ENCODE data around the gene PNMA8A.
"Not testable (repeated sequence)": the region's sequence is repeated elsewhere in the genome, so short reads cannot be mapped to it uniquely, and the experiment has no call there.

The PNMA8A gene

DNA sequence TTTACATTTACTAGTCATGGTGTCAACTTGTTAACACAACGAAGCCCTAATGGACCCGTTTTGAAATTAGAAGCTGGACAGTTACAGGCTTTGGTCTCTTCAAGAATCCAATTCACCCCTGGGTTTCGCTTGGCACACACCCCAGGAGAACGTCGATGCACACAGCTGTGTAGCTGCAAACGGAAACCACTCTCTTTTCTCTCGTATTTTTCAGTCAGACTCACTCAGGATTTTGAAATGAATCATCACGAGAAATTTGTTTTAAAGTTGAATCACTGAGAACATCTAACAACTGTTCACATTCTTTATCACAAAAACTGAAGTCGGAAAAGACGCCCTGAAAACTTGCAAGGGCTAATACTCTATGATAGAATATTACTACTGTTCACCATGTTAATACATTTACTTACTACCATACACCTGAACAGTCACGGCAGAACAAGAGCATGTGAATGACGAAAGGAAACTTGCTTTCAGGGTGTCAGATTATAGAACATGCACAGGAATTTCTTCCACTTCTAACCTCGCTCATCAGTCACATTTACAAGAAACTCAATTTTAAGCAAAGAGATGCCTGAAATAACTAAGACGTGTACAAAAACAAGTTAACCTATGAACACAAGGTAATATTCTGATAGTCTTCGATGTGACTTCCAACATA, 4.7 kb downstream of the PNMA8A start:
- DNase-seq (ENCODE audit: low spot score), result no peak

DNA sequence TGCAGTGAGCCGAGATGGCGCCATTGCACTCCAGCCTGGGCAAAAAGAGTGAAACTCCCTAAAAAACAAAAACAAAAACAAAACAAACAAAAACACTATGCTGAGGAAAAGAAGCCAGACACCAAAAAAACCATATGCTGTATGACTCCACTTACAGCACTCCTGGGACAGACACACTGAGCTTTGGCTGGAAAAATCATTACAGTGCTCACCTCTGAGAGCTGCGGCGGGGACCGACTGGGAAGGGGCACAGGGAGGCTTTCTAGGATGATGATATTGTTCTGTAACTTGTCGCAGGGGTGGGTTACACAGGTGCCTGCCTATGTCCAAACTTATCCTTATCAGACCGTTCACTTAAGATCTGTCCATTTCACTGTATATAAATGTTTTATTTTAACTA, 7.8 kb downstream of the PNMA8A start:
- DNase-seq (ENCODE audit: low spot score), result no peak

DNA sequence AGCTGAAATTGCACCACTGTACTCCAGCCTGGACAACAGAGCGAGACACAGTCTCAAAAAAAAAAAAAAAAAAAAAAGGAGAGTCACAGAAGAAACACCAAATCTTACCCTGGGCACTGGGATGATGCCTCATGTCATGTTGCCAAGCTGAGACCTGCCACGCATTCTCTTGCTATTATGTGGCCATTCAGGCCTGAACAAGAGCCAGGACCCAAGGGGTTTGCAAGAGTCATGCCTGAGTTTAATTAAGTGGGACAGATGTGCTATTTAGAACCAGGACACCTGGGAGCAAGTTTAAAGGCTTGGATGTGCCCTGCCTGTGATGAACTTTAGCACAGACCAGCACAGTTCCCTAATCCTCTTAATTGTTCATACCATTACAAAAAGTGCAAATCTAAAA, 9.8 kb downstream of the PNMA8A start:
- no peak for DNase-seq (ENCODE audit: low spot score)

DNA sequence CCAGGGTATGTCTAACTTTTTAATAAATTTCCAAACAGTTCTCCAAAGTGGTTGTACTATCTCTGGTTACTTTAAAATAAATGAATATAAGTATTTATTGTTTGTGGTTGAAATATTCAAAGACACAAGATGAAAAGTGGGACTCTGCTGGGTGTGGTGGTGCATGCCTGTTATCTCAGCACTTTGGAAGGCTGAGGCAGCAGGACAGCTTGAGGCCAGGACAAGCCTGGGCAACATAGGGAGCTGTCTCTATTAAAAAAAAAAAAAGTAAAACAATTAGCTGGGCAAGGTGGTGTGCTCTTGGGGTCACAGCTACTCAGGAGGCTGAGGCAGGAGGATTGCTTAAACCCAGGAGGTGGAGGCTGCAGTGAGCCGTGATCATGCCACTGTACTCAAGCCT, 10.4 kb downstream of the PNMA8A start:
- no peak for DNase-seq (ENCODE audit: low spot score)

DNA sequence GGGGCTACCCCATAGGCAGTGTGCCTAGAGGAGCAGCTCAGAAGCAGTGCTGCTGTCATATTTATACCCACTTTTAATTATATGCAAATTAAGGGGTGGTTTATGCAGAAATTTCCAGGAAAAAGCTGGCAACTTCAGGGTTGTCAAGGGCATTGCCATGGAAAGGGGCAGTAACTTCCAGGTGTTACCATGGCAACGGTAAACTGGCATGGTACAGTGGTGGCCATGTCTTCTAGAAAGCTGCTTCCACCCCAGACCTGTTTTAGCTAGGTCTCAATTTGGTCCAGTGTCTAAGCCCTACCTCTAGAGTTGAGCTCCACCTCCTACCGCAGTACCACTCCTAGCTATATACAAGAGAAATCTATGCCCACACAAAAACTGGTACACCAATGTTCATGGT, 11.3 kb downstream of the PNMA8A start:
- no peak for DNase-seq (ENCODE audit: low spot score)

DNA sequence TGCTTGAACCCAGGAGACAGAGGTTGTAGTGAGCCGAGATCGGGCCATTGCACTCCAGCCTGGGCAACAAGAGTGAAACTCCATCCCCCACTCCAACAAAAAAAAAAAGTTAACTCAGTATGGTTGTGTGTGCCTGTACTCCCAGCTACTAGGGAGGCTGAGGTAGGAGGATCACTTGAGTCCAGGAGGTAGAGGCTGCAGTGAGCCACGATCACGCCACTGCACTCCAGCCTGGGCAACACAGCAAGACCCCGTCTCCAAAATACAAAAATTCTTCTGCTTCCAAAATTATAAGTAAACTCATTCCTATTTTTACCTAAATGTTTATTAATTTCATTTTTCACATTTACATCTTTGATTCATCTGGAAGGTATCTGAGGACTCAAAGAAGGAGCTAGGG, 14.4 kb downstream of the PNMA8A start:
- no peak for DNase-seq (ENCODE audit: low spot score)

DNA sequence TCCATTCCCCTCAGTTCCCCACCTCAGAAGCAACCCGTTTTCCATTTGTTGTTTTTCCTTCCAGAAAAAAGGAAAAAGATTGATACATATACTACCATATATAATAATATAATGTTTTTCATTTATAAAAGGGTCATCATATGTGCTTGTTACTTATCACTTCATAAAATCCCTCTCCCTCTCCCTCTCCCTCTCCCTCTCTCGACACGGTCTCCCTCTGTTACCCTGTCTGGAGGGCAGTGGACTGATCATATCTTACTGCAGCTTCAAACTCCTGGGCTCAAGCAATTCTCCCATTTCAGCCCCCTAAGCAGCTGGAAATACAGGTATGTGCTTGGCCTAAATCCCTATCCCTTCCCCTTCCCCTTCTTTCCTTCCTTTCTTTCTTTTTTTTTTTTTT, 17.1 kb downstream of the PNMA8A start:
- DNase-seq (ENCODE audit: low spot score), result no peak

DNA sequence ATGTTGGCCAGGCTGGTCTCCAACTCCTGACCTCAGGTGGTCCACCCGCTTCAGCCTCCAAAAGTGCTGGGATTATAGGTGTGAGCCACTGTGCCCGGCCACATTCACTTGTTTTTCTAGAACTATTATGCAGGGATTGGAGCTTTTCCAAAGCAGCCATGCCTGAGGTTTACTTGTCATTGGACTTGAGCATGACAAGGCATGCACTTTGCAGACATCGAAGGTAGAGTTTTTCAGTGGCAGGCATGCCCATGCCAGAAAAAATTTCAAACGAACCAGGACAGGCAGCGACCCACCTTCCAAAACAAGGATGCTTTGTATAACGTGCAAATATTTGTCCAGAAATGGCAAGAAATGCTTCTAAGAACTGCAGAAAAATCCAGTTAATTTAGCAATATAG, 17.7 kb downstream of the PNMA8A start:
- no peak for DNase-seq (ENCODE audit: low spot score)

DNA sequence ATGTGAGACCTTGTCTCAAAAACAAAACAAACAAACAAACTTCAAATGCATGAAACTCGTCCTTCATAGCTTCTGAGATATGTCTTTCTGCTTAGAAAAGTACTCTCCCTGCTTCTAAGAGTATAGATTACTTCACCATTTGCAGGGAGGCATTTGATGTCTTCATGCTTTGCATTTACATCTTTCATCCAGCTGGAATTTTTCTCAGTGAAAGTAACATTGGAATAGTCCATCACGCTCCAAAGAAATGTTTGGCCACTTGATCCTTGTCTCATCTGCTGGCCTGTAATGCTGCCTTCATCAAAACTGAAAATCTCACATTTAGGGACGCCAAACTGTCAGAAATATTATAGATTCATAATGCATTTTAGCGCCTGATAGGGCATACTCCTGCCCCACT, 19.2 kb downstream of the PNMA8A start:
- DNase-seq (ENCODE audit: low spot score), result no peak

DNA sequence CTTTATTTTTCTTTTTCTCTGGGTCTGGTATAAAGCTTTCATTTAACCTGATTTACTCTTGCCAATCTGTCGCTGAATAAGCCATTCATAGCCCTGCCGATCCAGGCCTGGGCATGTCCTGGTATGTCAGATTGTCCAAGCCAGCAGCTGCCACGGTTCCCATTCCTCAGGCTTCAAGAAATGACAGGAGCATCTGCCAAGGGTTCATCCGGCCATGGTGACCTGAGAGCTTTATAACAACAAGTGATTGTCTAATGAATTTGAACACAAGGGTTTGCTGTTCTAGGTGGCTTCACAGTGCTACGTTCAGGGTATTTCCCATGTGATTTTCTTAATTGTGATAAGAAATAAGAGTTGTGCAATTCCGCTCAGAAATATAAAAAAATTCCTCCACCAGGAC, 20.0 kb downstream of the PNMA8A start:
- no peak for DNase-seq (ENCODE audit: low spot score)

DNA sequence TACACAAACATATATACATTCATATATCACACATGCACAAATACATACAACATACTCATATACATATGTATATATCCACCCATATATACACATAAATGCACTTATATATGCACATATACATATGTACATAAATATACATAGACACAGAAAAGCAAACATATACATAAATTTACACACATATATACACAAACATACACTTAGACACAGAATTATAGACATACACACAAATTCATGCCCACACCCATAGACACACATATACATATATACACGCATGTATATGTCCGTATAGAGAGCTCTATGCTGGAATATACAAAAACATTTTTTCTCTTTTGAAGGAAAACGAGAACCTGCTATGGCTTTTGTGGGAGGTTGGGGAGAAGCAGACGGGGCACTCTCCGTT, 20.6 kb downstream of the PNMA8A start:
- no peak for DNase-seq (ENCODE audit: low spot score)

DNA sequence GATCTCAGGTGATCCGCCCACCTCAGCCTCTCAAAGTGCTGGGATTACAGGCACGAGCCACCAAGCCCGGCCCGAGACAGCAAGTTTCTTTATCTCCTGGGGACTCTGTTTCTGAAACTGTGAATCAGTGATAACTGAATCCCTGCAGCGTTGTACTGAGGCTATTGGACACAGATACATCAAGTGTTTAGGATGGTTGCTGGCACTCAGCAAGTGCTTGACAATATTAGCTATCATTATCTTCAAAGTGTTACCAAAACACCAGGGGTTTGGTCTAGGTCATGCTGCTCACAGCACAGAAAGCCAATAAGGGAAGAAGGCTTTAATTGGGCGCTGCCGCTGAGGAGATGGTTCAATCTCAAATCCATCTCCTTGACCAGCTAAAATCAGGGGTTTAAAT, 22.1 kb downstream of the PNMA8A start:
- DNase-seq (ENCODE audit: low spot score), result no peak

DNA sequence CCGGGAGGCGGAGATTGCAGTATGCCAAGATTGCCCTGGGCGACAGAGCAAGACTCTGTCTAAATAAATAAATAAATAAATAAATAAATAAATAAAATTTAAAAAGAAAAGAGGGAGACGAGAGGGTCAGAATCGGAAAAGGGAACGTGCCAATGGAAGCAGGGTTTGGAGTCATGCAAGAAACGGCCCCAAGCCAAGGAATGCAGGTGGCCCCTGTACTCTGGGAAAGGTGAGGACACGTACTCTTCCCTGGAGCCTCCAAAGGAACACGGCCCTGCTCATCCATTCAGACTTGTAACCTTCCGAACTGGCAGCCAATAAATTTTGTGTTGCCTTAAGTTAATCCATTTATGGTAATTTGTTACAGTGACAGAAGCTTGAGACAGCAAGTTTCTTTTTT, 22.8 kb downstream of the PNMA8A start:
- DNase-seq (ENCODE audit: low spot score), result no peak

DNA sequence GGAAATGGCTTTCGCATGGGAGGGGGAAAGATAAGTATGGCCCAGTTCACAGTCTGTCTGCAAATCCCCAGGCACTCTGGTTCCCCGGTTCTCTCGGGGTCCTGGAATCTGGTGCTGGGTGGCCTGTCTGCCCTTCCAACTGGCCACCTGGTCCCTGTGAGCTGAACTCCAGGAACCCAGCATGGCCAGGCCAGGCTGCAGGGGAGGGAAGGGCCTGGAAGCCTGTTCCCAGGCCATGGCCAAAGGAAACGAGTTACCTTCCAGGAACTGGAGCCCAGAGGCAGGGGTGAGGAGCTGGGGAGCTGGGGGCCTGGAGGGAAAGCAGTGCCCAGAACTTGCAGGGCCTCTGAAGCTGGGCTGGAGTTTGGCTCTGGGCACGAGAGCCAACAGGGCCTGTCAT, 23.5 kb downstream of the PNMA8A start:
- no peak for DNase-seq (ENCODE audit: low spot score)

DNA sequence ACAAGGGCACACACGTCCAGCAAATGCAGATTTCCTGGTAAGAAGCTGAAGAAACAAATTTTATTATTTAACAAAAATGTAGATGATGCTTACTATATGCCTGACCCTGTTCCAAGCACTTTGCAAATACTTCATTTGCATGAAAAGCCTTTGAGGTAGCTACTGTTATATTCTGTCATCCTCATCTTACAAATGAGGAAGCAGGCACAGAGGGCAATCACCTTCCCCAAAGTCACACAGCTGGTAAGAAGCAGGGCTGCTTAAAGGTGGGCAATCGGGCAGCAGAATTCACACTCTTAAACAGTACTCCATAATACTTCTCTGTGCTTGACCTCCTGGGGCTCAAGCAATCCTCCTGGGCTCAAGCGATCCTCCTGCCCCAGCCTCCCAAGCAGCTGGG, 24.4 kb downstream of the PNMA8A start:
- DNase-seq (ENCODE audit: low spot score), result no peak

DNA sequence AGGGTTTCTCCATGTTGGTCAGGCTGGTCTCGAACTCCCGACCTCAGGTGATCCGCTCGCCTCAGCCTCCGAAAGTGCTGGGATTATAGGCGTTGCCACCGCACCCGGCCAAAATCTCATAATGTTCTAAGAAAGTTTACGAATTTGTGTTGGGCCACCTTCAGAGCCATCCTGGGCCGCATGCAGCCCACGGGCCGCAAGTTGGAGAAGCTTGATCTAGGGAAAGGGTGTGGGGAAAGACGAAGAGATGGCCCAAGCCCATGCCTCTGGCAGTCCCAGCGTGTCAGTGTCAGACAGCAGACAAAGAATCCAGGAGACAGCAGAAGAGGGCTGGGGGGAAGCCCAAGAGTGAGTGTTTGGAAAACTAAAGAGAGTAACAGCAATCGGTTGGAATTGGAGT, 25.3 kb downstream of the PNMA8A start:
- DNase-seq (ENCODE audit: low spot score), result no peak

DNA sequence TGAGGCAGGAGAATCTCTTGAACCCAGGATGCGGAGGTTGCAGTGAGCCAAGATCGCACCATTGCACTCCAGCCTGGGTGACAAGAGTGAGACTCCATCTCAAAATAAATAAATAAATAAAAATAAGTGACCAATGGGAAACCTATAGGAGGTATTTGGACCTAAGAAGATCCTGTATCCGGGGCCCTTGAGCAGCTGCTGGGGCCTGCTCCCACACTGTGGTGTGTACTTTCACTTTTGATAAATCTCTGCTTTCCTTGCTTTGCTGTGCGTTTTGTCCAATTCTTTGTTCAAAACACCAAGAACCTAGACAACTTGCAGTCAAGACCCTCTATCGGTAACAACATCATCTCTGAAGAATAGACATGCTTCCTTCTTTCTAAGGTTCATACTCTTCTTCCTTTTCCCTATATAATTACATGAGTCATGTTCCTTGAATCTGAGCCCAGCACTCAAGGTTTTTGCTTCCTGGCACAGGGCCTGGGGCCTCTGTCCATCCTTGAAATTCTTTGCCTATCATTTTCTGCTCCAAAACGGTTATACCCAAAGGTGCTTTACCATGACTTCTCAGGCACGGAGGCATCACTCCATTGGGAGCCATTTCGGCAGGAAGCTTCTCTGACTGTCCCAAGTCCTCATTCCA, 28.4 kb downstream of the PNMA8A start:
- no peak for DNase-seq (ENCODE audit: low spot score)

DNA sequence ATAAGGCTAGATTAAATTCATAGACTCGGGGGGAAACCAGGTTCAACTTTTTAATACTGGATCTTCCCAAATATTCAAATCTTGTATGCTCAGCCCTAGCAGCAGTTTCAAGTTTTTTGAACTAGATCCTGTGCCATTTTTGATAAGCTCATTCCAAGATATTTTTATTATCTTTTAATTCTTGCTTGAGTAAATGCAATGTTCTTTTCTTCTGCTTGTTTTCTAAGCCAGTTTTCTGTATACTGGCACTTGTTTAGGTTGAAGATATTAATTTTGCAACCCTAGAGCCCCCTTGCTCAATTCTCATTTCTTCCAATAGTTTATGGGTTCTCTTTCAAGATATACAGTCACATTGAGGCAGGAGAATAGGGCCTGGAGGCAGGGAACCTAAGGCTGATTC, 29.5 kb downstream of the PNMA8A start:
- DNase-seq (ENCODE audit: low spot score), result no peak

DNA sequence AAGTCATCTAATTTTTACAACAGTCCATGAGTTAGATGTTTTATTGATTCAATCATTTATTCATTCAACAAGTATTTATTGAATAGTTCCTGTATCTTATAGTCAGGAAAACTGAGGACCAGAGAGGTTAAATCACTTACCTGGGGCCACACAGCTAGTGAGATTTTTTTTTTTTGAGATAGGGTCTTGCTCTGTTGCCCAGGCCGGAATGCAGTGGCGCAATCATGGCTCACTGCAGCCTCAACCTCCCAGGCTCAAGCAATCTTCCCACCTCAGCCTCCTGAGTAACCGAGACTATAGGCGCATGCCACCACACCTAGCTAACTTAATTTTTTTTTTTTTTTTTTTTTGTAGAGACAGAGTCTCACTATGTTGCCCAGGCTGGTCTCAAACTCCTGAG, 35.7 kb downstream of the PNMA8A start:
- not testable (repeated sequence) for DNase-seq (ENCODE audit: low spot score)

DNA sequence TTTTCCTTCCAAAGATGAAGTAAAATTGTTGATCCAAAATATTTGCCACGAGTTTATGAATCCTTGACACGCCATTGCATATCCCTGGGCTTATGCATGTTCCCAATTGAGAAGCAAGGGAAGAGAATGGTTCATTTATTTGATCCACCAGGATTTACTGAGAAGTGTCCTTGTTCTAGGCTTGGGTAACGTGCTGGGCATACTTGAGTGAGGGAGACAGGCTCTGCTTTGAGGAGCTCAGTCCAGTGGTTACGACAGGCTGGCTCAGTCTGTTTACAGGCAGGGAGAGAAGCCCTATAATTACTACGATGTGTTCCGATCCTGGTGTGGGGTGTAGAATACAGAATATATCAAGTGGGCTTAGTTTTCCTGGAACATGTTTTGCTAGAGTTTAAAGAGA, 36.4 kb downstream of the PNMA8A start:
- no peak for DNase-seq (ENCODE audit: low spot score)

DNA sequence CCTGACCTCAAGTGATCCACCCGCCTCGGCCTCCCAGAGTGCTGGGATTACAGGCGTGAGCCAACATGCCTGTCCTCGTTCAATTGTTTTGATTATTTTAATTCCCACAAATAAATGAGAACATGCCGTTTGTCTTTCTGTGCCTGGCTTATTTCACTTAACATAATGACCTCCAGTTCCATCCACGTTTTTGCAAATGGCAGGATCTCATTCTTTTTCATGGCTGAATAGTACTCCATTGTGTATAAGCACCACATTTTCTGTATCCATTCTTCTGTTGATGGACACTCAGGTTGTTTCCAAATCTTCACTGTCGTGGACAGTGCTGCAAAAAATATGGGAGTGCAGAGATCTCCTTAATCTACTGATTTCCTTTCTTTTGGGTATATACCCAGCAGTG, 37.9 kb downstream of the PNMA8A start:
- DNase-seq (ENCODE audit: low spot score), result not testable (repeated sequence)

DNA sequence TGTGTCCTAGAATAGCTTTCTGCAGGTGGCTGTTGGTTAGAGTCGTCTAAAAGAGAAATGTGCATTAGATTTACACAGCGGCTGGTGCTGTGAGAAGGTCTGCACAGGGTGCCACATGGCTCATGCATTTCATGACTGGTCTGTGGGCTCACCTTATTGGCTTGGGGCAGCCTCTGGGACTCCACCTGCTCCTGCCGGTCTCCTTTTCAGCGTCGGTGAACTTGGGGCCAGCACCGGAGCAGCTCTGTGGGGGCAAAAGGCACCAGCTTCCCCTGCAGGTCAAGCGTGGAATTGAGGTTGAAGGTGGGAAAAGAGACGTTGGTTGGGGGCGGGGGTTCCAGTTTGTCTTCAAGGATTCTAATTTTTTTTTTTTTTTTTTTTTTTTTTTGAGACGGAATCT, 39.5 kb downstream of the PNMA8A start:
- no peak for DNase-seq (ENCODE audit: low spot score)

DNA sequence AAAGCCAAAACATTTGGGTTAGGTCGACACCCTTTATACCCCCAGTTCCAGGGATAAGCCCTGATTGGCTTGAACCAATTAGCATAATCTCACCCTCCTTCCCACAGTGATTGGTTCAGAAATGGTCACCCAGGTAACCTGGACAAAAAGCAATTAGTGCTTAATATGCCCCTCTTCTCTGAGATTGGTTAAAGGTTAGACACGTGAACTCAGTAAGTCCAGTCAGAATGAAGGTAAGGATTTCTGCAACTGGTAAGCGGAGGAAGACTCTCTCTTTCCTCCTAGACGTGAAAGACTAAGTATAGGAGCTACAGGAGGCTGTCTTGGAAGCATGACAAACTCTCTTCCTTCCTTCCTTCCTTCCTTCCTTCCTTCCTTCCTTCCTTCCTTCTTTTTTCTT, 41.4 kb downstream of the PNMA8A start:
- DNase-seq (ENCODE audit: low spot score), result no peak
